A549 treated with Mapracorat at 1 μM for 4 hours (cell line): Measurements from ENCODE around the gene MSMP. TPM values are rescaled to one million over a fixed set of nuclear protein-coding genes. Genes with fewer than 3 reads are reported as not detected.

Experiments used
- total RNA-seq: library from RNA; stranded (reverse); fragments of 200-300 nt; extraction: Qiagen RNA extraction; gene quantifications from 5 replicates; pipeline ENCODE4 v1.2.3, GENCODE V29; 2022

Gene MSMP
- total RNA-seq, result not detected in 5 replicates

GRCh38 chr9:35754264-35754663, at the start of gene MSMP:
TSS of gene MSMP (minus strand) at chr9:35754276. CDS start at chr9:35754129, 147 bp downstream.

DNA sequence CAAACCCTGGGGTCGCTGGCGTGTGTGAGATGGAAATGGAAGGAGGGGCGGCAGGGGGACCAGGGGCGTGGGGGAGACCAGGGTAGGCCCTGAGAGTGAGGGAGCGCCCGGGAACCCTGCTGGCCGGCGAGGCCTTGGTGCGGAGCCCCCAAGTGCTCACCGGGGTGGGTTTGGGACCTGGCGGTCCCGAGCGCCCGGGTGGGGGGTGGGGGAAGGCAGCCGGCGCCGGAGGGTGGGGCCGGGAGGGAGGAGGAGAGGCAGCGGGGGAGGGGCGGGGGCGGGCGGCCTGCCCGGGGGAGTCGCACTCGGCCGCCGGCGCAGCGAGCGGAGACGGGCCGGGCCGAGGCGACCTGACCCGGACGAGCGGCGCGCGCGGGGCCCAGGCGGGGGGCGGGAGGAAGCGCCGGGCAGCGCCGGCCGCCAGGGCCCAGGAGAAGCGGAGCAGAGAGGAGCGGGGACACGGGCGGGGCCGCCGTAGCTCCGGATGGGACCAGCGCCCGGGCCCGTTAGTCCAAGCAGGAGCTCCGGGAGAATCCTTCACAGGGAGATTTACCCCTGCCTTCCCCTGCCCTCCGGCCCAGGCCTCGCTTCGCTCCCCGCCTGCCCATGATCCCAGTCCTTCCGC, 37.3 kb upstream of the MSMP start, which contains the start of gene NPR2:
TSS of gene NPR2 (plus strand) at position 295 of the 625 bp plus-strand sequence. CDS start 818 bp downstream, outside the sequence.

DNA sequence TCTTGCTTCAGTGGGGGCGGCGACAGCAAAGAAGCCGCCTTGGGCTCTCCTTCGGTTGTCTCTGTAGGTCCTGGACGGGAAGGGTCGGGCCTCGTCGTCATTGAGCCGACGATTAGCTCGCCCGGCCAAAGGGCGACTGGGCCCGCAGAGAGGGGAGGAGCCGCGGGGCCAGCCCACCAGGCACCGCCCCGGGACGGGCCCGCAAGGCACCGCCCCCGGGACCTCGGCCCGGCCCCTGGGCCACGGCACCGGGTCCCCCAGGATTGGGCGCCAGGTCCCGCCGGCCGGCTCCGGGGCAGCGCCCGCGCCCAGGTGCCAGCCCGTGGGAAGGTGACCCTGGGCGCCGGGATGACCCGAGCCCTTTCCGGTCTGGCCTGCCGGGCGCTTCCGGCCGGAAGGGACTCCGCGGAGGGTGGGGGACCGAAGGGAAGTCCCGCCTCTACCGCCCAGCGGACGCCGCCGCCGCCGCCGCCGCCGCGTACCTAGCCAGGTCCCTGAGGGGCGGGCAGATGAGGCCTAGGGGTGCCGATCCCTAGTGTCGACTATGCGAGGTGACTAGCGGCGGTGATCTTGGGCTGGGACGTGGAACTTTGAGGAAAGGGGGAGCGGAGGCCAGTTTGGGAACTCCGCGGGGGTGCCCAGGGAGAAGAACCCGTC, 5.1 kb downstream of the MSMP start, which contains the start of the genes GBA2 and RGP1:
TSS of gene GBA2 (minus strand) at position 371 of the 657 bp plus-strand sequence. CDS start 524 bp downstream, outside the sequence.
TSS of gene RGP1 (plus strand) at position 430 of the 657 bp plus-strand sequence. CDS start 469 bp downstream, outside the sequence.

DNA sequence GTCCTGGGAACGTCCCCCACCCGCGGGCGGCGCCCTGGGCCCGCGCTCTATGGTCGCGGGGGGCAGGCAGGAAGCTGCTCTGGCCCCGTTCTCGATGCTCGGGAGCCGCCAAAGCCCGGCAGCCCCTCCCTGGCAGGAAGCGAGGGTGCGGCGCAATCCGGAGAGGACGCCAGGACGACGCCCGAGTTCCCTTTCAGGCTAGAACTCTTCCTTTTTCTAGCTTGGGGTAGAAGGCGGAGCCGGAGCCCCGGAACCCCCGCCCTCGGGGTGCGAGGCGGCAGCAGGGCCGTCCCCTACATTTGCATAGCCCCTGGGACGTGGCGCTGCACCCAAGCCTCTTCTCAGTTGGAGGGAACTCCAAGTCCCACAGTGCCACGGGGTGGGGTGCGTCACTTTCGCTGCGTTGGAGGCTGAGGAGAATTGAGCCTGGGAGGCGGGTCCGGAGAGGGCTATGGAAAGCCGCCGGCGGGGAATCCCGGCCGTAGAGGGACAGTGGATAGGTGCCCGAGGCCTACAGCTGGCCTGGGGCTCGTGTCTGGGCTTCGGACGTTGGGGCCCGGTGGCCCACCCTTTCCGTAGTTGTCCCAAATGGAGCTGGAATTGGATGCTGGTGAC, 21.8 kb downstream of the MSMP start, which contains the start of the genes CREB3 and TLN1:
TSS of gene CREB3 (plus strand) at position 482 of the 615 bp plus-strand sequence. CDS start at position 589, 107 bp downstream.
TSS of gene TLN1 (minus strand) at position 11 of the 615 bp plus-strand sequence. CDS start 6,501 bp downstream, outside the sequence.

Other genes with a start within 250 kb of the MSMP start
- gene TESK1, start 149.0 kb downstream of the MSMP start, total RNA-seq, result 25.8 to 30.3 TPM (median 29.8 TPM) in 5 replicates
- gene CD72, start 135.9 kb downstream of the MSMP start, total RNA-seq, result 0.14 to 0.36 TPM (median 0.23 TPM) in 3 of 5 replicates, not detected in the others
- not detected in 5 replicates for gene SIT1, start 103.3 kb downstream of the MSMP start, total RNA-seq
- 8.1 to 20.9 TPM (median 15.0 TPM) in 4 of 5 replicates, not detected in the other for gene RMRP, start 96.3 kb downstream of the MSMP start, total RNA-seq
- 25.1 to 32.0 TPM (median 29.7 TPM) in 5 replicates for gene CCDC107, start 96.0 kb downstream of the MSMP start, total RNA-seq
- gene ARHGEF39, start 89.1 kb downstream of the MSMP start, total RNA-seq, result 13.3 to 18.5 TPM (median 16.1 TPM) in 5 replicates
- 4.2 to 8.9 TPM (median 6.4 TPM) in 5 replicates for gene CA9, start 80.3 kb downstream of the MSMP start, total RNA-seq
- gene TPM2, start 64.4 kb downstream of the MSMP start, total RNA-seq, result 632 to 703 TPM (median 690 TPM) in 5 replicates
- 115 to 134 TPM (median 121 TPM) in 5 replicates for gene TLN1, start 22.1 kb downstream of the MSMP start, total RNA-seq
- 57.0 to 61.1 TPM (median 57.9 TPM) in 5 replicates for gene CREB3, start 21.6 kb downstream of the MSMP start, total RNA-seq
- 28.0 to 39.6 TPM (median 34.5 TPM) in 5 replicates for gene GBA2, start 5.0 kb downstream of the MSMP start, total RNA-seq
- gene RGP1, start 5.0 kb downstream of the MSMP start, total RNA-seq, result 12.2 to 16.2 TPM (median 15.3 TPM) in 5 replicates
- gene NPR2, start 37.3 kb upstream of the MSMP start, total RNA-seq, result 4.8 to 6.6 TPM (median 5.5 TPM) in 5 replicates
- gene SPAG8, start 58.0 kb upstream of the MSMP start, total RNA-seq, result 0.34 to 0.74 TPM (median 0.56 TPM) in 5 replicates
- 72.1 to 115 TPM (median 100 TPM) in 5 replicates for gene HINT2, start 60.8 kb upstream of the MSMP start, total RNA-seq
- gene FAM221B, start 74.5 kb upstream of the MSMP start, total RNA-seq, result not detected in 5 replicates
- gene TMEM8B, start 75.0 kb upstream of the MSMP start, total RNA-seq, result 2.0 to 4.0 TPM (median 3.5 TPM) in 5 replicates
- not detected in 5 replicates for gene OR13J1, start 116.1 kb upstream of the MSMP start, total RNA-seq
- gene HRCT1, start 151.9 kb upstream of the MSMP start, total RNA-seq, result 0.32 to 0.51 TPM (median 0.40 TPM) in 5 replicates
- 0.13 TPM in 1 of 5 replicates, not detected in the others for gene SPAAR, start 155.2 kb upstream of the MSMP start, total RNA-seq
- not detected in 5 replicates for gene OR2S2, start 203.9 kb upstream of the MSMP start, total RNA-seq